ENCODE results near the gene JAK3.
"Not testable (repeated sequence)": the region's sequence is repeated elsewhere in the genome, so short reads cannot be mapped to it uniquely, and the experiment has no call there.

JAK3 gene

GRCh38 chr19:17802137-17802858 lies 45.5 kb downstream of the JAK3 start:
- DNase-seq, result no peak

GRCh38 chr19:17798599-17798998 lies 49.2 kb downstream of the JAK3 start:
- not testable (repeated sequence) for DNase-seq

- no peak for DNase-seq
Measured at GRCh38 chr19:17797424-17798201, 50.2 kb downstream of the JAK3 start.

GRCh38 chr19:17796838-17797423 lies 50.9 kb downstream of the JAK3 start:
- no peak for DNase-seq

- no peak for DNase-seq
Measured at GRCh38 chr19:17796013-17796837, 51.6 kb downstream of the JAK3 start.

- no peak for DNase-seq
Measured at GRCh38 chr19:17795495-17795856, 52.3 kb downstream of the JAK3 start.

- no peak for DNase-seq
Measured at GRCh38 chr19:17794731-17795494, 52.9 kb downstream of the JAK3 start, which contains the start of gene B3GNT3. Gene B3GNT3 (plus strand): TSS chr19:17795138. CDS start chr19:17807808, 12,670 bp downstream.

GRCh38 chr19:17794412-17794730 lies 53.4 kb downstream of the JAK3 start:
- DNase-seq, result no peak

GRCh38 chr19:17790059-17790780 lies 57.6 kb downstream of the JAK3 start:
- DNase-seq, result no peak

GRCh38 chr19:17788632-17789031 lies 59.1 kb downstream of the JAK3 start:
- no peak for DNase-seq

- no peak for DNase-seq
Measured at GRCh38 chr19:17787274-17787913, 60.4 kb downstream of the JAK3 start.

GRCh38 chr19:17784201-17785008 lies 63.4 kb downstream of the JAK3 start:
- peak; percentile 76 for DNase-seq

- not testable (repeated sequence) for DNase-seq
Measured at GRCh38 chr19:17783721-17784120, 64.1 kb downstream of the JAK3 start.

GRCh38 chr19:17780781-17781180 lies 67.0 kb downstream of the JAK3 start:
- no peak for DNase-seq

- DNase-seq, result no peak
Measured at GRCh38 chr19:17778968-17779929, 68.5 kb downstream of the JAK3 start.

- DNase-seq, result peak; percentile 56
Measured at GRCh38 chr19:17778251-17778967, 69.4 kb downstream of the JAK3 start.

- not testable (repeated sequence) for DNase-seq
Measured at GRCh38 chr19:17777840-17778239, 69.9 kb downstream of the JAK3 start.

Measured in activated CD4-positive, CD25-positive, alpha-beta regulatory T cell treated with anti-CD3 and anti-CD28 coated beads, Interleukin-2, amount 50 U/mL, for 72 hours (primary cell).